Measurements from ENCODE around the gene ABCC6.

GRCh38 chr16:16158741-16159374, 64.4 kb downstream of the ABCC6 start:
- TF ChIP-seq CTCF (IDR thresholded peaks at IDR 0.05; ENCODE audit: extremely low read depth in 1 of 2, insufficient read depth in 1 of 2, low read depth in 1 of 2, low read length in 2 of 2): no peak
- TF ChIP-seq POLR2A (IDR thresholded peaks at IDR 0.05; ENCODE audit: low read depth, low read length): no peak
- no peak for TF ChIP-seq POLR2AphosphoS5 (IDR thresholded peaks at IDR 0.05; ENCODE audit: insufficient read depth, low read depth, low read length)
- TF ChIP-seq EZH2 (IDR thresholded peaks at IDR 0.05; ENCODE audit: borderline replicate concordance, low read depth, low read length, severe bottlenecking): no peak

Measured in endothelial cell of umbilical vein (primary cell).